Vagina (tissue), 2 donors: ENCODE results near the gene CHL1. TPM values are rescaled to one million over a fixed set of nuclear protein-coding genes. Genes with fewer than 3 reads are reported as not detected.

Source experiments
- DNase-seq, 2 donors: peaks; one replicate each; pipeline ENCODE4 v3.0.0-alpha.2; 2017; ENCODE audit errors: extremely low spot score in 2 of 2
- H3K27ac ChIP-seq: fragments of 200-600 bp; sonication (generic); one replicate; pipeline ENCODE4 v1.5.1; 2019
- H3K27me3 ChIP-seq: fragments of 200-600 bp; sonication (generic); one replicate; pipeline ENCODE4 v1.5.1; 2019
- H3K36me3 ChIP-seq, 2 donors: fragments of 200-600 bp; sonication (generic); one replicate each; pipeline ENCODE4 v1.5.1; 2017 to 2019
- H3K4me1 ChIP-seq: fragments of 200-600 bp; sonication (generic); one replicate; pipeline ENCODE4 v1.5.1; 2019
- H3K4me3 ChIP-seq, 2 donors: fragments of 200-600 bp; sonication (generic); 1 replicate in 1 of 2; 2 replicates in 1 of 2; pipeline ENCODE4 v1.5.1; 2016 to 2019
- H3K9me3 ChIP-seq: fragments of 200-600 bp; sonication (generic); one replicate; pipeline ENCODE4 v1.5.1; 2019
- POLR2A ChIP-seq, 2 donors: fragments of 450-650 bp; IDR thresholded peaks; one replicate each; pipeline ENCODE4 v1.6.1; 2017; ENCODE audit warnings: antibody characterized with exemption in 2 of 2, mild to moderate bottlenecking in 2 of 2, moderate library complexity in 2 of 2
- POLR2AphosphoS5 ChIP-seq, 2 donors: sonication (generic); formaldehyde crosslinking; IDR thresholded peaks; one replicate each; pipeline ENCODE4 v1.9.0; 2017; ENCODE audit warnings: antibody characterized with exemption in 2 of 2, mild to moderate bottlenecking in 2 of 2, low read depth in 1 of 2; ENCODE audit not compliant: insufficient read depth in 1 of 2
- intact Hi-C: fragments of 100-400 bp; cut with DNase I; formaldehyde crosslinking; loops from one replicate; pipeline ENCODE4 v1.15.1; 2023
- total RNA-seq: library from RNA; depleted of rRNA; stranded (reverse); fragments of >200 nt; gene quantifications from one replicate; pipeline ENCODE4 v1.2.3, GENCODE V29; 2016
- TF ChIP-seq, protein P1 (sequence below), 3 experiments: fragments of 450-650 bp in 2 of 3; fragments of 200-600 bp in 1 of 3; sonication (generic) in 1 of 3; IDR thresholded peaks; one replicate each; pipeline ENCODE4 v1.5.1; 2017 to 2019; ENCODE audit warnings: antibody characterized with exemption in 3 of 3, mild to moderate bottlenecking in 2 of 3, moderate library complexity in 2 of 3

CHL1 gene
- total RNA-seq, 1 donor from 2014 or later = 25.8 TPM

DNA sequence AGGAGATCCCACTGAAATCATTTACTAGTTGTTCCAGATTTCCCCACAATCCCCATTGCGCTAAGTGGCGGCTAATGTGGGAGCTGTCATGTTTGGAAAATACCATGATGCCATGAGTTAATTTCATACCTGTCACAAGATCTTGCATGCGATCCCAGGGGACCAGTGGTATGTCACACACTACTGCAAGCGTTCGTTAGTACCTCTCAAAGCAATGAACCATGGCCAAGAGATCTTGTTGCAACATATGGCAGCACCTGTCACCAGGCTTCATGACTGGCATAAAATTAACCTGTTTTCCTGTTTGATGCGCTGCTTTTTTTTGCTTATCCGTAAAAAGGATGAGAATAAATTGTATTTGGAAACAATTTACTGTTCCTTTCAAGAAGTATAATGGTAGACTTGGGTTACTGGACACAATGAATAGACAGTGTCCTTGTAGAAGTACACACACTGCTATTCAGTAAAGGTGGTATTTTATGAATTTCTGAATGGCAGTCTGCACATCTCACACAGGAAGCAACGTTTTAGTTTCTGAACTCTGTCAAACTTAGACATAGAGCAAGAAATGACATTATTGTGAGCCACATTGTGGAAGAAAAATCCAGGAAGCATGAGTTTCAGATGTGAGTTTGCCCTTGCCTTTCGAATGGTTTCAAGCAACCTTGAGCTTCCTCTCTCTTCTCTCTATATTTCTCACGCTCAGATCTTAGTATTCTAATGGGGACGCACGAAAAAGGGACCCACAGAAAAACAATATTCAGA lies 81.9 kb downstream of the CHL1 start:
- no peaks in the 10 kb centered on the region for H3K27me3 ChIP-seq
- H3K36me3 ChIP-seq = no peaks in the 10 kb centered on the region
- intact Hi-C loops = no loop called here
- no peak overlapping the region for H3K27ac ChIP-seq
- TF ChIP-seq, protein P1, sequence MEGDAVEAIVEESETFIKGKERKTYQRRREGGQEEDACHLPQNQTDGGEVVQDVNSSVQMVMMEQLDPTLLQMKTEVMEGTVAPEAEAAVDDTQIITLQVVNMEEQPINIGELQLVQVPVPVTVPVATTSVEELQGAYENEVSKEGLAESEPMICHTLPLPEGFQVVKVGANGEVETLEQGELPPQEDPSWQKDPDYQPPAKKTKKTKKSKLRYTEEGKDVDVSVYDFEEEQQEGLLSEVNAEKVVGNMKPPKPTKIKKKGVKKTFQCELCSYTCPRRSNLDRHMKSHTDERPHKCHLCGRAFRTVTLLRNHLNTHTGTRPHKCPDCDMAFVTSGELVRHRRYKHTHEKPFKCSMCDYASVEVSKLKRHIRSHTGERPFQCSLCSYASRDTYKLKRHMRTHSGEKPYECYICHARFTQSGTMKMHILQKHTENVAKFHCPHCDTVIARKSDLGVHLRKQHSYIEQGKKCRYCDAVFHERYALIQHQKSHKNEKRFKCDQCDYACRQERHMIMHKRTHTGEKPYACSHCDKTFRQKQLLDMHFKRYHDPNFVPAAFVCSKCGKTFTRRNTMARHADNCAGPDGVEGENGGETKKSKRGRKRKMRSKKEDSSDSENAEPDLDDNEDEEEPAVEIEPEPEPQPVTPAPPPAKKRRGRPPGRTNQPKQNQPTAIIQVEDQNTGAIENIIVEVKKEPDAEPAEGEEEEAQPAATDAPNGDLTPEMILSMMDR (IDR thresholded peaks at IDR 0.05) = no peak
- no peak for TF ChIP-seq POLR2A (IDR thresholded peaks at IDR 0.05)
- TF ChIP-seq POLR2AphosphoS5 (IDR thresholded peaks at IDR 0.05; ENCODE audit: insufficient read depth in 1 of 2, low read depth in 1 of 2) = no peak
- H3K4me3 ChIP-seq = no peak overlapping the region
- H3K9me3 ChIP-seq = no peaks in the 10 kb centered on the region
- H3K4me1 ChIP-seq = no peaks in the 10 kb centered on the region
- DNase-seq = no peak

DNA sequence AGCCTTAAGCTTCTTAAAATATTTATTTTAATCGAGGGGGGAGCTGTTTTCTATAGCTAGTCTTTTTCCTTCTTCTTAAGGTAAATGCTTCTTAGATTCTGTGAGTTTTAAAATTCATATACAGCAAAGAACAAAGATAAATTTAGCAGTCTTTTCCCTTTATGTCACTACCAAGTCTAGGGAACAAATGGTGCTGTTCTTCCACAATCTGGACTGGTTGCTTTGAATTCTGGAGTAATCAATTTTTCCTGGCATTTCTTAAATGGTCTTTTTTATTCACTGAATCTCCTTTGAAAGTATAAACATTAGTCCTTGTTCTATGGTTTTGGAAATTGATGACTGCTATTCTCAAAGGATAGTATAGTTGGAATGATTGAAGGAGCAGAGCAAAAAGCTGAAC lies 82.8 kb downstream of the CHL1 start:
- DNase-seq = no peak
- H3K27me3 ChIP-seq = no peaks in the 10 kb centered on the region
- no peaks in the 10 kb centered on the region for H3K4me1 ChIP-seq
- no peak overlapping the region for H3K4me3 ChIP-seq
- no peaks in the 10 kb centered on the region for H3K9me3 ChIP-seq
- H3K27ac ChIP-seq = no peak overlapping the region
- TF ChIP-seq, protein P1 (IDR thresholded peaks at IDR 0.05) = no peak
- TF ChIP-seq POLR2AphosphoS5 (IDR thresholded peaks at IDR 0.05; ENCODE audit: insufficient read depth in 1 of 2, low read depth in 1 of 2) (no peak), POLR2A (IDR thresholded peaks at IDR 0.05) (no peak)
- intact Hi-C loops = no loop called here
- no peaks in the 10 kb centered on the region for H3K36me3 ChIP-seq

DNA sequence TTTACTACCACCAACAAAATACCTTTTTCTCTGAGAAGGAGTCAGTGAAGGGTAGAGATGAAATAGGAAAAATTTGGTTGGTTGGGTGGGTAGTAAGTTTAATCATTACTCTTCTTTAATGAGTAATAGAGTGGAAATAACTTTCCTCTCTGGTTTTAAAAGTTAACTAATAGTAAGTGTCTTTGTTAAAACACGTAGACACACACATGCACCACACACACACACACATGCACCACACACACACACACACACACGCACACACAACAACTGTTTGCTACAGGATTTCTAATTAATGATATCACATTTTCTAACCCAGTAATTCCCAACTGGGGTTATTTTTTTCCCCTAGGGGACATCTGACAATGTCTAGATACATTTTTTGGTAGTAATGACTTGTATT lies 84.1 kb downstream of the CHL1 start:
- no peaks in the 10 kb centered on the region for H3K9me3 ChIP-seq
- no peaks in the 10 kb centered on the region for H3K27me3 ChIP-seq
- H3K36me3 ChIP-seq = no peaks in the 10 kb centered on the region
- H3K27ac ChIP-seq = no peak overlapping the region
- intact Hi-C loops = no loop called here
- DNase-seq = no peak
- no peaks in the 10 kb centered on the region for H3K4me1 ChIP-seq
- TF ChIP-seq POLR2A (IDR thresholded peaks at IDR 0.05) = no peak
- TF ChIP-seq POLR2AphosphoS5 (IDR thresholded peaks at IDR 0.05; ENCODE audit: insufficient read depth in 1 of 2, low read depth in 1 of 2) = no peak
- TF ChIP-seq, protein P1 (IDR thresholded peaks at IDR 0.05) = no peak
- H3K4me3 ChIP-seq = no peak overlapping the region

DNA sequence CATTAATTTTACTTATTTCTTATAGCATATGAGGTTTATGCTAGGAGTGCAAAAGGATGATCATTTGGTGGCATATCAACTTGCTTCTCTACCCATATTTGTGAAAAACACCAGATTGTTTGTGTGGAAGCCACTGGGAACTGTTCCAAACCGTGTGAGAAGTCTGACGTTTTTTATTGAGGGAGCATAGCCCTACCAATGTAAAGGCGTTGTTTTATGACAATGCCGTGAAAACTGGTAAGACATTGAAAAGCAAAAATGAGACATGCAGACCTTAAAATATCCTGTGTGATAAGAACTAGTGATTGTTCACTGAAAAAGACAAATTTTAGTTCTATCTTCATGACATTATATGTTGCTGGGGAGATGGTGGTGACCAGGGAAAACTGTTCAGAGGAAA lies 87.8 kb downstream of the CHL1 start:
- H3K36me3 ChIP-seq = no peaks in the 10 kb centered on the region
- TF ChIP-seq POLR2A (IDR thresholded peaks at IDR 0.05) = no peak
- TF ChIP-seq, protein P1 (IDR thresholded peaks at IDR 0.05) = no peak
- no peak for TF ChIP-seq POLR2AphosphoS5 (IDR thresholded peaks at IDR 0.05; ENCODE audit: insufficient read depth in 1 of 2, low read depth in 1 of 2)
- H3K4me3 ChIP-seq = no peak overlapping the region
- intact Hi-C loops = no loop called here
- H3K27ac ChIP-seq = no peak overlapping the region
- no peak for DNase-seq
- no peaks in the 10 kb centered on the region for H3K27me3 ChIP-seq
- H3K4me1 ChIP-seq = no peaks in the 10 kb centered on the region
- H3K9me3 ChIP-seq = no peaks in the 10 kb centered on the region

DNA sequence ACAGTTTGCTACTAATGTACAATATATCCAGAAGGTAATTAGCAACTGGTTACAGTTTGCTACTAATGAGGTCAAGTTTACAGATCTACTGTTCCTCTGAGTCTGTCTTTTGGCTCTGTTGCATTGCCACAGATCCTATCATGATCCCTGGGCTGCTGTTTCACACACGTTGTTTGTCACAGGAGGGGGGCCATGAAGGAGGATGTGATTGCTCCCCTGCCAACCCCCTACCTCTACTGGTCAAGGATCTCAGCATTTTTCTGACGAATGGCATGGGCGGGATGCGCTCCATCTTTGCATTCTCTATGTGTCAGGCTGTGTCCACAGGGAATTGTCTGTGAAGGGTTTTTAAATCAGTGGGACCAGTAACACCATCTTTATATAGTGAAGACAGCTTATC lies 91.9 kb downstream of the CHL1 start:
- no peak overlapping the region for H3K27ac ChIP-seq
- H3K4me3 ChIP-seq = no peak overlapping the region
- intact Hi-C loops = no loop called here
- no peaks in the 10 kb centered on the region for H3K36me3 ChIP-seq
- peaks cover 10% of the 10 kb centered on the region for H3K4me1 ChIP-seq
- DNase-seq = no peak
- H3K9me3 ChIP-seq = no peaks in the 10 kb centered on the region
- H3K27me3 ChIP-seq = no peaks in the 10 kb centered on the region
- TF ChIP-seq, protein P1 (IDR thresholded peaks at IDR 0.05) = no peak
- TF ChIP-seq POLR2A (IDR thresholded peaks at IDR 0.05) (no peak), POLR2AphosphoS5 (IDR thresholded peaks at IDR 0.05; ENCODE audit: insufficient read depth in 1 of 2, low read depth in 1 of 2) (no peak)
